Retinal pigment epithelial cell (primary cell): ENCODE data around the gene SMG1.
A peak's percentile ranks its signal among the peaks of the same experiment; 100 is the strongest.
"Not testable (repeated sequence)": the region's sequence is repeated elsewhere in the genome, so short reads cannot be mapped to it uniquely, and the experiment has no call there.

Experiments
- DNase-seq: peaks from one replicate; pipeline ENCODE4 v3.0.0-alpha.2; 2010; ENCODE audit warnings: low read depth
- H3K4me3 ChIP-seq: 2 replicates; pipeline ENCODE4 v1.5.1; 2011; ENCODE audit warnings: mild to moderate bottlenecking, low read length, control low read depth, moderate library complexity
- CTCF ChIP-seq: conservative IDR thresholded peaks from 2 replicates; pipeline ENCODE4 v1.5.1; 2011; ENCODE audit warnings: low read depth, low read length, control low read depth, inconsistent platforms

The SMG1 gene

DNA sequence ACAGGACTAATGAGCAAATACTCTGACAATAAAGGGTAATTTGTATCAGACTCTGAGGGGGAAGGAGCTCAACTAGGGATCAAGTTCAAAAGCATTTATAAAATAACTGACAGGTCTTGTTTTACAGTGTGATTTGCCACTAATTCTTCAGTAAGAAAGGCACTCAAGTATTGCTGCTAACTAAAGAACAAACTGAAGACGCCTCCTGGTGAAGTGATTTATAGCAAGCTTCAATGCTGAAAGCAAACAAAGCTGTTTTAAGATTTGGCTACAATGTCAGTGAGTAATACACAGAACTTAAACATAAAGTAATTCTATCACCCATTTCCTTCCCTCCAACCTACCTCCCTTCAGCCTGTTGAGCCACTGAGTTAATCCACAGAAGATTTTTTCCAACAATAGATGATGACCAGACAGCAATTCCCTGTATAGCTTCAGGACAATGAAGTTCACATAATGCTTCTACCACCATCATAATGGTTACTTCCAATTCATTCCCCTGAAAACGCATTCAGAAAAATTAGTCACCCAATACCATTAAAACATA, 59.9 kb downstream of the SMG1 start:
- H3K4me3 ChIP-seq = not testable (repeated sequence)
- peak; percentile 10 for TF ChIP-seq CTCF
- DNase-seq = peak; percentile 8

DNA sequence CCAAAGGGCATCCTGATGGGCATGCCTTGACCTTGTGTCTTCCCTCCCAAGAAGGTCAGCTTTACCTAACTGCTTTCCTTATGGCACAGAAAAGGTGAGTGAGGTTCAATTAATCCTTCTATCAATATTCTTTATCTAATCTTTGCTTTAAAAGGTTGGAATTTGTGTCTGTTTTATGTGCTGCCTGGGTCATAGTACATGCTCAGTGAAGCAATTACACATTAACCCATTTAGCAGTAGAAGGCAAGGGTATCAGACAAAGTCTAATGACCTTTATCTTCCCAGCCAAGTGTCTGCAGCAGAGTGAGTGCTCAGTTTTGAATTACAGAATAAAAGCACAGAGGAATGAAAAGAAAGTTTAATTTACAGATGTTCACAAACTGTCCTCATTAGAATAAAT, 63.3 kb downstream of the SMG1 start:
- not testable (repeated sequence) for H3K4me3 ChIP-seq, DNase-seq

DNA sequence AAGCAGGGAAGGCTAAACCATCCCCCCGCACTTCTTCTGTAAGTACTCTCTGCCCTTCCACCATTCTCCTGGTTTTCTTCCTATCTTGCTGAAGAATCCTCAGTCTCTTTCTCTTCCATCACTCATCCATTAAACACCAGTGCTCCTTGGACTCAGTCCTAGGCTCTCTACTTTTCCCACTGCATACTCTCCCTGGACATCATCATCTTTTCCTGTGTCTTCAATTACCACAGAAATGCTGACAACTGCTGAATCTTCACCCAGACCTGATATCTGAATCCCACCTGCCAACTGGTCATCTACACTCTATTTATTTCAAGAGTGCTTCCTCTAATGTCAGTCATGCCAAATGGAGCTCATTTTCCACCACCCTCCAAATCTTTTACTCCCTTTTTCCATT, 71.0 kb downstream of the SMG1 start:
- H3K4me3 ChIP-seq = no peak overlapping the region
- no peak for DNase-seq
- no peak for TF ChIP-seq CTCF

DNA sequence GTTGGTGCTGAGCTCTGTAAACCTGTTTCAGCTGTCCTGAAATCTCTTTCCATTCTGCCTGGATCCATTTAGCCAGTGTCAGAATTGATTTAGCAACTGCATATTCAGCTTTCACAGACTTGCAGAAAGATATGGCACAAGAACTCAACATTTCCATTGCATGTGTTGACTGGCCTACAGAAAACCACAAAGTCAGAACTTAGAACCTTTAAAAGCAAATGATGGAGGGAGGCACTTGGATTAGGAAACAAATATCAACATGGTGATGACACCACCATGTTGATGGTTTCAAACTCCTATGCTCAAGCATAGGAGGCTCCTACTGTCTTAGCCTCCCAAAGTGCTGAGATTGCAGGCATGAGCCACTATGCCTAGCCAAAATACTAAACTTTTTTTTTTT, 72.5 kb downstream of the SMG1 start:
- no peak for TF ChIP-seq CTCF

DNA sequence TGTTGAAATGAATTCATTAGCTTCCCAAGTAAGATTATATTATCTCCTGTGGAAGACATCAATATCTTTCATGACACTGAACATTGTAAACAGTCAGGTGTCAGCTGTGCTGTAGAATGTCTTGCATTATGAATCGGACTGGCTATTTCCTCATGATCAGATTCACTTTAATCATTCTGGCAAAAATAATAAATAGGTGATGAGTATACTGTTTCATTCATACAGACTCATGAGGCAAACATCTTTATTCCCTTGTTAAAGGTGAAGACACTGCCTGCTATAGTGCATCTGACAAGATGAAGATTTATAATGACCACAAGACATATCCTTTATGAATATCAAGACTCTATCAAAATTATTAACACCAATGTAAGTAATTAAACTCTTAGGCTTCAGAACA, 73.6 kb downstream of the SMG1 start:
- no peak for TF ChIP-seq CTCF
- DNase-seq = no peak
- H3K4me3 ChIP-seq = no peak overlapping the region

More for the DNA sequence above, 72.5 kb downstream of the SMG1 start:
- no peak overlapping the region for H3K4me3 ChIP-seq
- no peak for DNase-seq

DNA sequence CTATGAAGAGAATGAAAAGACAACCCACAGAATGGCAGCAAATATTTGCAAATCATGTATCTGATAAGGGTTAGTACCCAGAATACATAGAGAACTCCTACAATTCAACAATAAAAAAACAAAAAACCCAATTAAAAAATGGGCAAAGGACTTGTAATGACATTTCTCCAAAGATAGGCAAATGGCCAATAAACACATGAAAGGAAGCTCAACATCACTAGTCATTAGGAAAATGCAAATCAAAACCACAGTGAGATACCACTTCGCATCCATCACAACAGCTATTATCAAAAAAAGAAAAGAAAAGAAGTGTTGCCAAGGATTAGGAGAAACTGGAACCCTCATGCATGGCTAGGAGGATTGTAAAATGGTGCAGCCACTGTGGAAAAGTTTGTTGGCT, 79.8 kb downstream of the SMG1 start:
- no peak for TF ChIP-seq CTCF
- no peak overlapping the region for H3K4me3 ChIP-seq
- no peak for DNase-seq

DNA sequence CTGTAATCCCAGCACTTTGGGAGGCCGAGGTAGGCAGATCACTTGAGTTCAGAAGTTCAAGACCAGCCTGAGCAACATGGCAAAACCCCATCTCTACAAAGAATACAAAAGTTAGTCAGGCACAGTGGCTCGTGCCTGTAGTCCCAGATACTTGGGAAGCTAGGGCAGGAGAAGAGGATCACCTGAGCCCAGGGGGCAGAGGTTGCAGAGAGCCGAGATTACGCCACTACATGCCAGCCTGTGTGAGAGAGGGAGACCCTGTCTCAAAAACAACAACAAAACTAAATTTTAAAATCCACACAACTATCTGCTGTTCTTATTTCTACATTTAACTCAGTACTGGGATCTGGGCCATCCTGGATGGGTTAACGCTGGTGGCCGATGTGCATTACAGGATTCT, 83.6 kb downstream of the SMG1 start:
- no peak overlapping the region for H3K4me3 ChIP-seq
- no peak for TF ChIP-seq CTCF
- no peak for DNase-seq
